Mesendoderm (in vitro differentiated cells): ENCODE measurements around the gene POLR1E.

Source experiments
- DNase-seq: peaks from one replicate; pipeline ENCODE4 v3.0.0; 2013
- H2AK5ac ChIP-seq: 2 replicates; pipeline ENCODE4 v1.6.1; 2013; ENCODE audit warnings: low read length, inconsistent platforms
- H2BK120ac ChIP-seq: 2 replicates; pipeline ENCODE4 v1.6.1; 2013; ENCODE audit warnings: low read depth, mild to moderate bottlenecking, low read length, moderate library complexity, mixed read lengths
- H2BK15ac ChIP-seq: replicated peaks from 2 replicates; pipeline ENCODE4 v1.6.1; 2013; ENCODE audit warnings: low read depth, mild to moderate bottlenecking, moderate library complexity
- H2BK5ac ChIP-seq: 2 replicates; pipeline ENCODE4 v1.6.1; 2013; ENCODE audit warnings: low read length, inconsistent platforms
- H3K18ac ChIP-seq: 2 replicates; pipeline ENCODE4 v1.6.1; 2013; ENCODE audit warnings: mild to moderate bottlenecking, low read length, mixed read lengths
- H3K23ac ChIP-seq: one replicate; pipeline ENCODE4 v1.6.1; 2013; ENCODE audit warnings: low read length
- H3K27ac ChIP-seq: 2 replicates; pipeline ENCODE4 v1.5.1; 2013; ENCODE audit warnings: low read depth, mild to moderate bottlenecking, inconsistent platforms, low read length, moderate library complexity
- H3K27me3 ChIP-seq: 2 replicates; pipeline ENCODE4 v1.6.1; 2013; ENCODE audit warnings: low read length, control low read depth, mild to moderate bottlenecking, inconsistent platforms; ENCODE audit not compliant: insufficient read depth, poor library complexity
- H3K36me3 ChIP-seq: 2 replicates; pipeline ENCODE4 v1.6.1; 2013; ENCODE audit warnings: low read length, inconsistent platforms; ENCODE audit not compliant: control insufficient read depth, insufficient read depth
- H3K4ac ChIP-seq: one replicate; pipeline ENCODE4 v1.6.1; 2013; ENCODE audit warnings: low read depth, mild to moderate bottlenecking, low read length, moderate library complexity
- H3K4me1 ChIP-seq: 2 replicates; pipeline ENCODE4 v1.6.1; 2013; ENCODE audit warnings: low read depth, low read length, inconsistent platforms; ENCODE audit not compliant: control insufficient read depth
- H3K4me2 ChIP-seq: 2 replicates; pipeline ENCODE4 v1.6.1; 2013; ENCODE audit warnings: low read length
- H3K4me3 ChIP-seq: 2 replicates; pipeline ENCODE4 v1.5.1; 2013; ENCODE audit warnings: mild to moderate bottlenecking, low read length
- H3K56ac ChIP-seq: one replicate; pipeline ENCODE4 v1.6.1; 2013; ENCODE audit warnings: low read length
- H3K79me1 ChIP-seq: 2 replicates; pipeline ENCODE4 v1.6.1; 2013; ENCODE audit warnings: low read length, inconsistent platforms
- H3K79me2 ChIP-seq: 2 replicates; pipeline ENCODE4 v1.6.1; 2013; ENCODE audit warnings: mild to moderate bottlenecking, low read length; ENCODE audit not compliant: control insufficient read depth, insufficient read depth
- H3K9ac ChIP-seq: 2 replicates; pipeline ENCODE4 v1.6.1; 2013; ENCODE audit warnings: low read length, inconsistent platforms
- H4K5ac ChIP-seq: one replicate; pipeline ENCODE4 v1.6.1; 2013; ENCODE audit warnings: low read length
- H4K8ac ChIP-seq: one replicate; pipeline ENCODE4 v1.6.1; 2013; ENCODE audit warnings: low read depth, mild to moderate bottlenecking, control low read depth, low read length, moderate library complexity
- WGBS: extraction: QIAGEN DNeasy Blood & Tissue Kit; methylation state at CpG from one replicate; pipeline ENCODE4 v1.1.7; 2013; ENCODE audit warnings: low lambda C conversion rate, missing lambda C conversion rate; ENCODE audit not compliant: insufficient coverage; ENCODE audit errors: extremely low coverage; 5-methylcytosine and 5-hydroxymethylcytosine counted together

Gene POLR1E

GRCh38 chr9:37521111-37521510, 35.4 kb downstream of the POLR1E start:
- H3K4me1 ChIP-seq: no peaks in the 10 kb centered on the region
- no CpG with 5 or more reads among the region's 10 CpGs for WGBS
- no peak overlapping the region for H2BK5ac ChIP-seq
- no peak overlapping the region for H3K4me2 ChIP-seq
- no peak overlapping the region for H4K5ac ChIP-seq
- no peak overlapping the region for H4K8ac ChIP-seq
- no peaks in the 10 kb centered on the region for H3K79me2 ChIP-seq
- no peak for DNase-seq
- no peak overlapping the region for H3K56ac ChIP-seq
- no peak overlapping the region for H2AK5ac ChIP-seq
- H3K23ac ChIP-seq: no peak overlapping the region
- H3K4me3 ChIP-seq: no peak overlapping the region
- no peaks in the 10 kb centered on the region for H3K27me3 ChIP-seq
- no peak overlapping the region for H2BK15ac ChIP-seq
- H3K18ac ChIP-seq: no peak overlapping the region
- H3K27ac ChIP-seq: no peak overlapping the region
- H3K36me3 ChIP-seq: peaks cover 11% of the 10 kb centered on the region
- no peak overlapping the region for H2BK120ac ChIP-seq
- no peak overlapping the region for H3K4ac ChIP-seq
- H3K79me1 ChIP-seq: no peaks in the 10 kb centered on the region
- H3K9ac ChIP-seq: no peak overlapping the region

- no peak overlapping the region for H4K5ac ChIP-seq
Measured at GRCh38 chr9:37522971-37523370, 37.2 kb downstream of the POLR1E start.

GRCh38 chr9:37523916-37524315, 38.2 kb downstream of the POLR1E start:
- DNase-seq: no peak
- Histone ChIP-seq H3K27me3 (no peaks in the 10 kb centered on the region), H3K23ac (no peak overlapping the region), H2BK120ac (no peak overlapping the region), H3K9ac (no peak overlapping the region), H4K5ac (no peak overlapping the region), H3K4me3 (no peak overlapping the region), H3K27ac (no peak overlapping the region), H3K4me1 (no peaks in the 10 kb centered on the region), H3K36me3 (peaks cover 9% of the 10 kb centered on the region), H2BK15ac (no peak overlapping the region), H3K4me2 (no peak overlapping the region), H3K79me1 (no peaks in the 10 kb centered on the region), H4K8ac (no peak overlapping the region), H2BK5ac (no peak overlapping the region), H3K4ac (no peak overlapping the region), H3K56ac (no peak overlapping the region), H3K18ac (no peak overlapping the region), H3K79me2 (no peaks in the 10 kb centered on the region), H2AK5ac (no peak overlapping the region)
- no CpG with 5 or more reads among the region's 6 CpGs for WGBS

More at GRCh38 chr9:37522971-37523370, 37.2 kb downstream of the POLR1E start:
- H3K79me1 ChIP-seq: no peaks in the 10 kb centered on the region
- no peak overlapping the region for H3K56ac ChIP-seq
- no peak overlapping the region for H2BK120ac ChIP-seq
- no peak overlapping the region for H4K8ac ChIP-seq
- H3K23ac ChIP-seq: no peak overlapping the region
- H3K4me2 ChIP-seq: no peak overlapping the region
- H3K4me3 ChIP-seq: no peak overlapping the region
- H3K36me3 ChIP-seq: peaks cover 8% of the 10 kb centered on the region
- no peak overlapping the region for H2BK5ac ChIP-seq
- H3K79me2 ChIP-seq: no peaks in the 10 kb centered on the region
- H2AK5ac ChIP-seq: no peak overlapping the region
- H3K9ac ChIP-seq: no peak overlapping the region
- WGBS: no CpG with 5 or more reads among the region's 2 CpGs
- H3K18ac ChIP-seq: no peak overlapping the region
- H3K27ac ChIP-seq: no peak overlapping the region
- no peak for DNase-seq
- H3K4ac ChIP-seq: no peak overlapping the region
- no peaks in the 10 kb centered on the region for H3K4me1 ChIP-seq
- no peaks in the 10 kb centered on the region for H3K27me3 ChIP-seq
- H2BK15ac ChIP-seq: no peak overlapping the region

GRCh38 chr9:37528652-37529471, 43.1 kb downstream of the POLR1E start:
- Histone ChIP-seq H3K79me2 (no peaks in the 10 kb centered on the region), H2AK5ac (no peak overlapping the region), H3K4me1 (no peaks in the 10 kb centered on the region), H3K56ac (no peak overlapping the region), H3K23ac (no peak overlapping the region), H2BK5ac (no peak overlapping the region), H3K4ac (no peak overlapping the region), H4K5ac (no peak overlapping the region), H3K79me1 (no peaks in the 10 kb centered on the region), H3K4me2 (no peak overlapping the region), H3K36me3 (peaks cover 4% of the 10 kb centered on the region), H3K27me3 (no peaks in the 10 kb centered on the region), H2BK15ac (no peak overlapping the region), H3K4me3 (no peak overlapping the region), H3K9ac (no peak overlapping the region), H3K18ac (no peak overlapping the region), H3K27ac (no peak overlapping the region), H2BK120ac (no peak overlapping the region), H4K8ac (no peak overlapping the region)
- WGBS: no CpG with 5 or more reads among the region's 18 CpGs
- no peak for DNase-seq

- DNase-seq: no peak
- no peak overlapping the region for H4K8ac ChIP-seq
Measured at GRCh38 chr9:37531699-37532098, 46.0 kb downstream of the POLR1E start.

GRCh38 chr9:37534412-37534811, 48.7 kb downstream of the POLR1E start:
- no peaks in the 10 kb centered on the region for H3K27me3 ChIP-seq
- H3K79me2 ChIP-seq: no peaks in the 10 kb centered on the region

More at GRCh38 chr9:37531699-37532098, 46.0 kb downstream of the POLR1E start:
- Histone ChIP-seq H3K56ac (no peak overlapping the region), H2BK15ac (no peak overlapping the region), H3K4me3 (no peak overlapping the region), H3K27me3 (no peaks in the 10 kb centered on the region), H3K79me2 (no peaks in the 10 kb centered on the region), H3K23ac (no peak overlapping the region), H2BK5ac (no peak overlapping the region), H2BK120ac (no peak overlapping the region), H3K9ac (no peak overlapping the region), H3K4ac (no peak overlapping the region), H3K79me1 (no peaks in the 10 kb centered on the region), H3K4me2 (no peak overlapping the region), H3K18ac (no peak overlapping the region), H3K36me3 (peaks cover 1% of the 10 kb centered on the region), H2AK5ac (no peak overlapping the region), H3K27ac (no peak overlapping the region), H3K4me1 (no peaks in the 10 kb centered on the region), H4K5ac (no peak overlapping the region)
- no CpG with 5 or more reads among the region's 13 CpGs for WGBS

More at GRCh38 chr9:37534412-37534811, 48.7 kb downstream of the POLR1E start:
- H3K27ac ChIP-seq: no peak overlapping the region
- H2BK120ac ChIP-seq: no peak overlapping the region
- no peak overlapping the region for H3K4me3 ChIP-seq
- H3K18ac ChIP-seq: no peak overlapping the region
- no peak overlapping the region for H4K5ac ChIP-seq
- no peak overlapping the region for H3K4ac ChIP-seq
- no peak overlapping the region for H3K9ac ChIP-seq
- H4K8ac ChIP-seq: no peak overlapping the region
- H3K36me3 ChIP-seq: peaks cover 1% of the 10 kb centered on the region
- no peak for DNase-seq
- no peak overlapping the region for H3K23ac ChIP-seq
- no peak overlapping the region for H2AK5ac ChIP-seq
- no peaks in the 10 kb centered on the region for H3K4me1 ChIP-seq
- no CpG with 5 or more reads among the region's 7 CpGs for WGBS
- no peak overlapping the region for H3K4me2 ChIP-seq
- no peak overlapping the region for H3K56ac ChIP-seq
- no peak overlapping the region for H2BK15ac ChIP-seq
- no peaks in the 10 kb centered on the region for H3K79me1 ChIP-seq
- no peak overlapping the region for H2BK5ac ChIP-seq
